OCI-LY1 (cell line): Measurements from ENCODE around the gene FAF1.

Experiments used
- H2AFZ ChIP-seq: fragments of 200-600 bp; sonication (generic), shearing (Covaris generic); 2 replicates; pipeline ENCODE4 v1.6.0; 2014; ENCODE audit warnings: antibody characterized with exemption, mild to moderate bottlenecking, low read length
- H3F3A ChIP-seq: fragments of 200-600 bp; sonication (generic), shearing (Covaris generic); 2 replicates; pipeline ENCODE4 v1.6.0; 2014; ENCODE audit warnings: mild to moderate bottlenecking, antibody characterized with exemption, low read length, moderate library complexity; ENCODE audit not compliant: insufficient read depth
- H3K27ac ChIP-seq: fragments of 200-600 bp; sonication (generic); 2 replicates; pipeline ENCODE4 v1.5.1; 2014; ENCODE audit warnings: low read length, mixed run types, mild to moderate bottlenecking, low read depth; ENCODE audit not compliant: poor library complexity, severe bottlenecking
- H3K27me3 ChIP-seq: fragments of 200-600 bp; sonication (generic); 2 replicates; pipeline ENCODE4 v1.6.0; 2014; ENCODE audit warnings: antibody characterized with exemption, mild to moderate bottlenecking, low read length, moderate library complexity; ENCODE audit not compliant: insufficient read depth
- H3K36me3 ChIP-seq: fragments of 200-600 bp; sonication (generic); 2 replicates; pipeline ENCODE4 v1.6.1; 2014; ENCODE audit warnings: mild to moderate bottlenecking, antibody characterized with exemption, low read length, moderate library complexity, mixed read lengths; ENCODE audit not compliant: insufficient read depth
- H3K4me1 ChIP-seq: fragments of 200-600 bp; sonication (generic); 2 replicates; pipeline ENCODE4 v1.5.1; 2014; ENCODE audit warnings: mild to moderate bottlenecking, low read length, moderate library complexity; ENCODE audit not compliant: insufficient read depth, severe bottlenecking
- H3K4me2 ChIP-seq: fragments of 200-600 bp; sonication (generic), shearing (Covaris generic); 2 replicates; pipeline ENCODE4 v1.6.1; 2014; ENCODE audit warnings: low read length
- H3K4me3 ChIP-seq: fragments of 200-600 bp; sonication (generic); 2 replicates; pipeline ENCODE4 v1.5.1; 2014; ENCODE audit warnings: low read length, low read depth, mild to moderate bottlenecking, mixed read lengths; ENCODE audit not compliant: poor library complexity, severe bottlenecking
- H3K79me2 ChIP-seq: fragments of 200-600 bp; shearing (Covaris generic); 2 replicates; pipeline ENCODE4 v1.6.1; 2016; ENCODE audit warnings: mixed run types, low read length, mixed read lengths; ENCODE audit not compliant: insufficient read depth
- H3K9ac ChIP-seq: fragments of 200-600 bp; sonication (generic), shearing (Covaris generic); 2 replicates; pipeline ENCODE4 v1.6.1; 2014; ENCODE audit warnings: mild to moderate bottlenecking, low read length, mixed read lengths
- H3K9me2 ChIP-seq: fragments of 200-600 bp; sonication (generic), shearing (Covaris generic); 2 replicates; pipeline ENCODE4 v1.6.1; 2014; ENCODE audit warnings: low read depth, mild to moderate bottlenecking, low read length, mixed read lengths
- H3K9me3 ChIP-seq: fragments of 200-600 bp; shearing (Covaris generic); 2 replicates; pipeline ENCODE4 v1.6.1; 2014; ENCODE audit warnings: low read length, mixed read lengths
- H4K20me1 ChIP-seq: fragments of 200-600 bp; sonication (generic), shearing (Covaris generic); 2 replicates; pipeline ENCODE4 v1.6.0; 2016; ENCODE audit warnings: mild to moderate bottlenecking, low read length; ENCODE audit not compliant: insufficient read depth
- EZH2 ChIP-seq: fragments of 200-600 bp; sonication (generic), shearing (Covaris generic); IDR thresholded peaks from 2 replicates; pipeline ENCODE4 v1.8.0; 2017; ENCODE audit warnings: borderline replicate concordance, mixed run types, mild to moderate bottlenecking, antibody characterized with exemption, low read length, moderate library complexity, mixed read lengths
- TF ChIP-seq, protein P1 (sequence below): fragments of 200-600 bp; sonication (generic), shearing (Covaris generic); IDR thresholded peaks from 2 replicates; pipeline ENCODE4 v1.5.1; 2017; ENCODE audit warnings: mild to moderate bottlenecking, antibody characterized with exemption, low read length, moderate library complexity, mixed read lengths

FAF1 gene

DNA sequence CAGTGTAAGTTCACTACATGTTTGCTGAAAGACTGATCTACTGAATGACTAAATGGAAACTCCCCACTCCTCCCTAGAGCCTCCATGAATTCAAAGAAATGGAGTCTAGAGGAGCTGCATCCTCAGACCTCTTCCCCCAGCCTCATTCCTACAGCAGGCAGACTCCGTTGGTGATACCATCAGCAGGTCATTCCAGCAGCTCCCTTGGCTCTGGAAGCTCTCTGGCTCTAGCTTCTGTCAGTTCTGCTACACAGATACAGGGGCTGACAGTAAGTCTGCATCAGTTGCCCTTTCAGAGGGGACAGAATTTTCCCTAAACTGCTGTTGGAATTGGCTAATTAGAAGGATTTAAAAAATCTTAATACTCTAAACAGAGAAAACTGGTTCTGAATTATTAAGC lies 505.2 kb downstream of the FAF1 start:
- H3K27me3 ChIP-seq, result no peaks in the 10 kb centered on the region
- TF ChIP-seq, protein P1, sequence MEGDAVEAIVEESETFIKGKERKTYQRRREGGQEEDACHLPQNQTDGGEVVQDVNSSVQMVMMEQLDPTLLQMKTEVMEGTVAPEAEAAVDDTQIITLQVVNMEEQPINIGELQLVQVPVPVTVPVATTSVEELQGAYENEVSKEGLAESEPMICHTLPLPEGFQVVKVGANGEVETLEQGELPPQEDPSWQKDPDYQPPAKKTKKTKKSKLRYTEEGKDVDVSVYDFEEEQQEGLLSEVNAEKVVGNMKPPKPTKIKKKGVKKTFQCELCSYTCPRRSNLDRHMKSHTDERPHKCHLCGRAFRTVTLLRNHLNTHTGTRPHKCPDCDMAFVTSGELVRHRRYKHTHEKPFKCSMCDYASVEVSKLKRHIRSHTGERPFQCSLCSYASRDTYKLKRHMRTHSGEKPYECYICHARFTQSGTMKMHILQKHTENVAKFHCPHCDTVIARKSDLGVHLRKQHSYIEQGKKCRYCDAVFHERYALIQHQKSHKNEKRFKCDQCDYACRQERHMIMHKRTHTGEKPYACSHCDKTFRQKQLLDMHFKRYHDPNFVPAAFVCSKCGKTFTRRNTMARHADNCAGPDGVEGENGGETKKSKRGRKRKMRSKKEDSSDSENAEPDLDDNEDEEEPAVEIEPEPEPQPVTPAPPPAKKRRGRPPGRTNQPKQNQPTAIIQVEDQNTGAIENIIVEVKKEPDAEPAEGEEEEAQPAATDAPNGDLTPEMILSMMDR, result no peak
- no peak for TF ChIP-seq EZH2

DNA sequence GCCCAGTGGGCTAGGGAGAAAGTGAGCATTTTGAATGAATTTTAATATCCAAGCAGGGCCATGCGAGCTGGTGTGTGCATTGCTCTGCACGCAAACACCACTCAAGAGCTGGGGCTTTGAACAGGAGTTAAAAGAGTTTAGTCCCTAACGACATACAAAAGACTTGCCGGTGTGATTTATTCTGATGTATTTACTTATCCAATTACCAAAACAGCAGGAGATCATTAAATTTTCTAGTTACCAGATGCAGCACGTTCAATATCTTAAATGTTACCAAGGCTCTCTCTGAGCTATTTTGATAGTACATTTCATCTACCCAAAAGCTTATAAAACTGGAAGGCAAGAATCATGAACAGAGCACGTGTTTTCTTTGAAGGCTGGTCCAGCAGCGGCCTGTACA lies 506.8 kb downstream of the FAF1 start:
- TF ChIP-seq, protein P1, result no peak
- no peak for TF ChIP-seq EZH2
- H3K4me1 ChIP-seq, result no peaks in the 10 kb centered on the region
- H3K27me3 ChIP-seq, result no peaks in the 10 kb centered on the region
- H3K9me3 ChIP-seq, result no peaks in the 10 kb centered on the region
- no peak overlapping the region for H3K4me3 ChIP-seq
- no peak overlapping the region for H3K9ac ChIP-seq
- H2AFZ ChIP-seq, result no peak overlapping the region
- H3K79me2 ChIP-seq, result no peaks in the 10 kb centered on the region
- H3F3A ChIP-seq, result no peaks in the 10 kb centered on the region
- no peak overlapping the region for H3K4me2 ChIP-seq
- no peaks in the 10 kb centered on the region for H4K20me1 ChIP-seq
- H3K36me3 ChIP-seq, result no peaks in the 10 kb centered on the region
- H3K27ac ChIP-seq, result no peak overlapping the region
- H3K9me2 ChIP-seq, result no peaks in the 10 kb centered on the region

More for the DNA sequence above, 505.2 kb downstream of the FAF1 start:
- no peaks in the 10 kb centered on the region for H3K36me3 ChIP-seq
- H4K20me1 ChIP-seq, result no peaks in the 10 kb centered on the region
- H3K27ac ChIP-seq, result no peak overlapping the region
- no peak overlapping the region for H3K4me2 ChIP-seq
- no peaks in the 10 kb centered on the region for H3K9me2 ChIP-seq
- H3K79me2 ChIP-seq, result no peaks in the 10 kb centered on the region
- no peaks in the 10 kb centered on the region for H3K4me1 ChIP-seq
- no peak overlapping the region for H3K4me3 ChIP-seq
- no peak overlapping the region for H2AFZ ChIP-seq
- no peak overlapping the region for H3K9ac ChIP-seq
- H3F3A ChIP-seq, result no peaks in the 10 kb centered on the region
- no peaks in the 10 kb centered on the region for H3K9me3 ChIP-seq

DNA sequence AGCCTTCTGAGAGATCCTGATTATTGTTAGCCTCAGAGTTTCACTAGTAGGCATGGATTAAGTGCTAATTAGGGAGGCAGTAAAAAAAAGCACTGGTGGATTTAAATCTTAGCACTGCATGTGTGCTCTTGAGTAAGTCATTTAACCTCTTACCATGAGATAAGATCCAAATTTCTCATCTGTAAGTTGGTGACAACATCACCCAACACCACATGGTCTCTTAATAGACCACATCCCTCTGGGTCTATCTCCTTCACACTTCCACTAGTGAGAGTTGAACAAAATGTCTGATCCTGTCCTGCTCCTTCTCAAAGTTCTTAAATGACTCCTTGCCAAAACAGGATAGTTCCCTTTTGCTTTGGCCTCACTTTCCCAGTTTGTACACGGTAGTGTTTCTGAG lies 507.4 kb downstream of the FAF1 start:
- Histone ChIP-seq H3K4me2 (no peak overlapping the region), H3F3A (no peaks in the 10 kb centered on the region), H2AFZ (no peak overlapping the region), H4K20me1 (no peaks in the 10 kb centered on the region), H3K9me2 (no peaks in the 10 kb centered on the region), H3K4me1 (no peaks in the 10 kb centered on the region), H3K27me3 (no peaks in the 10 kb centered on the region), H3K4me3 (no peak overlapping the region), H3K9me3 (no peaks in the 10 kb centered on the region), H3K9ac (no peak overlapping the region), H3K27ac (no peak overlapping the region), H3K36me3 (peaks cover under 1% of the 10 kb centered on the region; the same call in 1 of the 2 replicates), H3K79me2 (no peaks in the 10 kb centered on the region)
- TF ChIP-seq, protein P1, result no peak
- no peak for TF ChIP-seq EZH2
